Astrocyte (in vitro differentiated cells and primary cell): ENCODE measurements around the gene UBN2.

Experiments
- CTCF ChIP-seq: IDR thresholded peaks from 2 replicates; pipeline ENCODE4 v1.5.1; 2011; ENCODE audit warnings: low read depth, mild to moderate bottlenecking, inconsistent platforms, low read length, moderate library complexity; ENCODE audit not compliant: insufficient read depth
- EZH2 ChIP-seq: IDR thresholded peaks from 2 replicates; pipeline ENCODE4 v1.6.1; 2012; ENCODE audit warnings: mild to moderate bottlenecking, low read length, inconsistent platforms; ENCODE audit not compliant: insufficient read depth

- TF ChIP-seq CTCF (no peak), EZH2 (no peak)
Observed at GRCh38 chr7:139265673-139266072, 34.6 kb downstream of the UBN2 start.
